HG03045 (cell line): ENCODE data around the gene CEP89.
"Not testable (repeated sequence)": the region's sequence is repeated elsewhere in the genome, so short reads cannot be mapped to it uniquely, and the experiment has no call there.

Experiments used
- ATAC-seq: cut with Tn5 transposase; IDR thresholded peaks from one replicate; pipeline ENCODE4 v1.9.1; 2021; ENCODE audit warnings: mild to moderate bottlenecking, moderate library complexity; ENCODE audit not compliant: unreplicated experiment

Gene CEP89

GRCh38 chr19:32971715-32972540, at the start of gene CEP89, which contains the start of gene FAAP24:
Gene CEP89, minus strand, starts transcription at chr19:32971958. Its CDS starts 84 bp downstream, at chr19:32971874.
Gene FAAP24, plus strand, starts transcription at chr19:32972242. Its CDS starts 955 bp downstream, at chr19:32973197.
- ATAC-seq, result peak; percentile 98

- ATAC-seq, result not testable (repeated sequence)
Measured at GRCh38 chr19:33010891-33011290, 39.1 kb upstream of the CEP89 start.

- no peak for ATAC-seq
Measured at GRCh38 chr19:33008738-33009137, 37.0 kb upstream of the CEP89 start.

GRCh38 chr19:33005440-33005839, 33.7 kb upstream of the CEP89 start:
- no peak for ATAC-seq

GRCh38 chr19:33003424-33004024, 31.8 kb upstream of the CEP89 start:
- not testable (repeated sequence) for ATAC-seq

- ATAC-seq, result not testable (repeated sequence)
Measured at GRCh38 chr19:33002126-33002865, 30.5 kb upstream of the CEP89 start.

- ATAC-seq, result no peak
Measured at GRCh38 chr19:33000910-33001309, 29.2 kb upstream of the CEP89 start.

GRCh38 chr19:33000510-33000909, 28.8 kb upstream of the CEP89 start:
- ATAC-seq, result no peak

- no peak for ATAC-seq
Measured at GRCh38 chr19:32998722-32999121, 27.0 kb upstream of the CEP89 start.

GRCh38 chr19:32997716-32998355, 26.1 kb upstream of the CEP89 start:
- ATAC-seq, result no peak

GRCh38 chr19:32997061-32997464, 25.3 kb upstream of the CEP89 start:
- ATAC-seq, result not testable (repeated sequence)

- not testable (repeated sequence) for ATAC-seq
Measured at GRCh38 chr19:32995966-32996365, 24.2 kb upstream of the CEP89 start.

GRCh38 chr19:32988724-32989123, 17.0 kb upstream of the CEP89 start:
- no peak for ATAC-seq

GRCh38 chr19:32988254-32988653, 16.5 kb upstream of the CEP89 start:
- ATAC-seq, result not testable (repeated sequence)

- not testable (repeated sequence) for ATAC-seq
Measured at GRCh38 chr19:32982488-32982887, 10.7 kb upstream of the CEP89 start.

GRCh38 chr19:32979807-32980206, 8.0 kb upstream of the CEP89 start:
- ATAC-seq, result not testable (repeated sequence)

- not testable (repeated sequence) for ATAC-seq
Measured at GRCh38 chr19:32977813-32978212, 6.1 kb upstream of the CEP89 start.

- ATAC-seq, result no peak
Measured at GRCh38 chr19:32977280-32977679, 5.5 kb upstream of the CEP89 start.

- no peak for ATAC-seq
Measured at GRCh38 chr19:32976223-32976805, 4.6 kb upstream of the CEP89 start.

- ATAC-seq, result no peak
Measured at GRCh38 chr19:32971012-32971595, 654 bp downstream of the CEP89 start.
